ENCODE data around the gene ZNF493.

ZNF493 gene

DNA sequence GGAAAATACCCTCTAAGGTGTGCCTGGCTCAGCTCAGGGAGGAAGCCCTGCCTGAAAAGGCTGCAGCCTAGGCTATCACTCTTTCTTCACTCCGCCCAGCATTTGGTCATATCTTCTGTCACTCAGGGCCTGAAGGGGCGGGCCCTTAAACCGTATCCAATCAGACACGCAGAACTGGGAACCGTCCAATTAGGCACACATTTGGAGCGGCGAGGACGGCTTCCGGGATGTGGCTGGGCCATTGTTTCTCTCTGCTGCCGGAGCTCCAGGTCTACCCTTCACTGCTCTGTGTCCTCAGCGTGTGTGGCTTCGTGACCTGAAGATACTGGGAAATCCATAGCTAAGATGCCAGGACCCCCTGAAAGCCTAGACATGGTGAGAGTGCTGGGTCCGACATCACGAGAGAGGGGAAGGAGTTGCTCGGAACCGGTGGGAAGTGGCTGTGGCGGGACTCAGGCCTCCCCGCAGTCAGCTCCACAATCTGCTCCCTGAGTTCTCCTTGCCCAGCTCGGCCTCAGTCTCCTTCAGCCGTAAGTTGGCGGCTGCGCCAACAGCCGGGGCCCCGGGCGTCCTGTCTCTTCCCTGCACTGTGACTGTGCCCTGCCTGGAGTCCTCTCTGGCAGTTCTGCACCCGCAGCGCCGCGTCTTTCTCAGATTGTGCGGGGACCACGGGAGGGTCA is at the start of gene ZNF493:
TSS of gene ZNF493 (plus strand) at position 241 of the 680 bp plus-strand sequence. CDS start at position 346, 105 bp downstream.
- DNase-seq, result peak; percentile 89

DNA sequence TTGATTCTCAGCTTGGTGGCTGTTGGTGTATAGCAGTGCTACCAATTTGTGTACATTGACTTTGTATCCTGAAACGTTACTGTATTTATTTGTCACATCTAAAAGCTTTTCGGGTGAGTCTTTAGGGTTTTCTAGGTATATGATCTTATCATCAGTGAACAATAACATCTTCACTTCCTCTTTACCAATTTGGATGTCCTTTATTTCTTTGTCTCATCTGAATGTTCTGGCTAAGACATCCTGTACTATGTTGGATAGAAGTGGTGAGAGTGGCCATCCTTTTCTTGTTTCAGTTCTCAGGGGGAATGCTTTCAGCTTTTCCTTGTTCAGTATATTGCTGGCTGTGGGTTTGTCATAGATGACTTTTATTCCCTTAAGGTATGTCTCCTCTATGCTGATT is 44.1 kb upstream of the ZNF493 start:
- DNase-seq, result no peak

DNA sequence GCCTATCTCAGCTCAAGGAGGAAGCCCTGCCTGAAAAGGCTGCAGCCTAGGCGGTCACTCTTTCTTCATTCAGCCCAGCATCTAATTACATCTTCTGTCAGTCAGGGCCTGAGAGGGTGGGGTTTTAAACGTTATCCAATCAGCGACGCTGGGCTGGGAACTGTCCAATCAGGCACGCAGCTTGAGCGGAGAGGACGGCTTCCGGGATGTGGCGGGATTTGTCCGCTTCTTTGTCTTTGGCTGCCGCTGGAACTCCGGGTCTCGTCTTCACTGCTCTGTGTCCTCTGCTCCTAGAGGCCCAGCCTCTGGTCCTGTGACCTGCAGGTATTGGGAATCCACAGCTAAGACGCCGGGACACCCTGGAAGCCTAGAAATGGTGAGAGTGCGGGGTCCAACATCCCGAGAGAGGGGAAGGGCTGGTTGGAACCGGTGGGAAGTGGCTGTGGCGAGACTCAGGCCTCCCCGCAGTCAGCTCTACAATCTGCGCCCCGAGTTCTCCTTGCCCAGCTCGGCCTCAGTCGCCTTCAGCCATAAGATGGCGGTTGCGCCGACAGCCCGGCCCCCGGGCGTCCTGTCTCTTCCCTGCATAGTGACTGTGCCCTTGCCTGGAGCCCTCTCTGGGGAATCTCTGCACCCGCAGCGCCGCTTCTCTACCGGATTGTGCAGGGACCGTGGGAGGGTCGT is 38.0 kb upstream of the ZNF493 start, which contains the start of gene ZNF738:
TSS of gene ZNF738 (plus strand) at position 233 of the 684 bp plus-strand sequence. CDS start at position 374, 141 bp downstream.
- DNase-seq, result peak; percentile 84

DNA sequence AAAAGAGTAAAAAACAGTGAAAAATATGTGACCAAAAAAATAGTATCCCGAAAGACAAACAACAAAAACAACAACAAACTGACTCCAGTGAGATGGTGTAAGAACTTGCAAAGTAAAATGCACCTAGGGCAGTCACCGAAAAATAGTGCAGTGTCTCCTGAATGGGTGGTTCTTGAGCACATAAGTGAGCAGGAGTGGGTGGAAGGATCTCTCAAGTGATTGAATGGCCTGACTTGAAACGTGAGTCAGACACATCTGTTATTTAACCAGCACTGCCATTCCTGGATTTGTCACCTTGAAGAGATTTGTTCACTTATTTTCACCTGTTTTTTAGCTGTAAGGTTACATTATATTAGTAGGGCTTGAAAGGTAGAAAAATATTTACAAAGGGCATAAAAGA is 34.6 kb upstream of the ZNF493 start:
- no peak for DNase-seq

DNA sequence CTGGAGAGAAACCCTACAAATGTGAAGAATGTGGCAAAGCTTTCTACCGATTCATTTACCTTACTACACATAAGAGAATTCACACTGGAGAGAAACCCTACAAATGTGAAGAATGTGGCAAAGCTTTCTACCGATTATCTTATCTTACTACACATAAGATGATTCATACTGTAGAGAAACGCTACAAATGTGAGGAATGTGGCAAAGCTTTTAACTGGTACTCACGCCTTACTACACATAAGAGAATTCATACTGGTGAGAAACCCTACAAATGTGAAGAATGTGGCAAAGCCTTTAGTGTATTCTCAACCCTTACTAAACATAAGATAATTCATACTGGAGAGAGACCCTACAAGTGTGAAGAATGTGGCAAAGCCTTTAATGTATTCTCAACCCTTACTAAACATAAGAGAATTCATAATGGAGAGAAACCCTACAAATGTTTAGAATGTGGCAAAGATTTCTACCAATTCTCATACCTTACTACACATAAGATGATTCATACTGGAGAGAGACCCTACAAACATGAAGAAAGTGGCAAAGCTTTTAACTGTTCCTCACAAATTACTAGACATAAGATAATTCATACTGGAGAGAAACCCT is 12.9 kb upstream of the ZNF493 start:
- no peak for DNase-seq

DNA sequence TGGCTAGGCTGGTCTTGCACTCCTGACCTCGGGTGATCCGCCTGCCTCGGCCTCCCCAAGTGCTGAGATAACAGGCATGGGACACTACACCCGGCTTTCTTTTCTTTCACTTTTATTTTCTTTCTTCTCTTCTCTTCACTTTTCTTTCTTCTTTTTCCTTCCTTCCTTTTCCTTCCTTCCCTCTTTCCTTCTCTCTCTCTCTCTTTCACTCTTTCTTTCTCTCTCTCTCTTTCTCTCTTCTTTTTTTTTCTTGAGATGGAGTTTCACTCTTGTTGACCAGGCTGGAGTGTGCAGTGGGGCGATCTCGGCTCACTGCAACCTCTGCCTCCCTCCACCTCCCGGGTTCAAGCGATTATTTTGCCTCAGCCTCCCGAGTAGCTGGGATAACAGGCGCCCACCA is 812 bp upstream of the ZNF493 start:
- no peak for DNase-seq

DNA sequence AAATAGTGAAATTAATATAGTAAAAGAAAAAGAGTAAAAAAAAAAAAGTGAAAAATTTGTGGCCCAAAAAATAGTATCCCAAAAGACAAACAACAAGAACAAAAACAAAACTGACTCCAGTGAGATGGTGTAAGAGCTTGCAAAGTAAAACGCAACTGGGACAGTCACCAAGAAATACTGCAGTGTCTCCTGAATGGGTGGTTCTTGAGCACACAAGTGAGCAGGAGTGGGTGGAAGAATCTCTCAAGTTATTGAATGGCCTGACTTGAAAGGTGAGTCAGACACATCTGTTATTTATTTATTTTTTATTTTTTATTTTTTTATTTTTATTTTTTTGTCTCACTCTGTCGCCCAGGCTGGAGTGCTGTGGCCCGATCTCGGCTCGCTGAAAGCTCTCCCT is 1.9 kb downstream of the ZNF493 start:
- DNase-seq, result no peak

DNA sequence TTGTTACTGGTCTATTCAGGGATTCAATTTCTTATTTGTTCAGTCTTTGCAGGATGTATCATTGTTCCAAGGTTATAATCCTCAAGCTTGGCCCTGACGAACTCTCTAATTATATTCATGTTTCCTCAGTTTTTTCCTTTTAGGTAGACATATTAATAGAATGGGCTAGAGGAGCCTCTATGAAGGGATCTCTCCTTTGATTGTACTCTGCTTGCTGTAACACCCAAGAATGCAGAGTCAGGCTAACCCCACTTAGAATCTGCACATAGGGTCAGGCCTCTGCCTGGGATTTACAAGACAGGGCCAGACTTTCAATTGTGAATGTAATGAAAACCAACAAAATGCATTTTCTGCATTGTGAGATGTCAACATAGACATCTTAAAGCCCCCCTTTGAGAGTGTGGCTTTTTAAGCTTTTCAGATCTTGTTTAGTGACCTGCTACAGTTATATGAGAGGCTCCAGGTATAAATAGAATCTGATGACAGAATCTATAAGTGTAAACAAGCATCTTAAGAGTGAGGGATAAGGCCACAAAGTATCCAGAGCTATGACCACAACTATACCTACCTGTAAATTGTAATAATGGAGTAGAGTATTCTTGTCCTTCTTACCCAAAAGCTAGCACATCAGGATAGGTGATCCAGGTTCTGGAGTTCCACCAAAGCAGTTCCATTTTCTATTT is 5.5 kb downstream of the ZNF493 start:
- DNase-seq, result no peak

DNA sequence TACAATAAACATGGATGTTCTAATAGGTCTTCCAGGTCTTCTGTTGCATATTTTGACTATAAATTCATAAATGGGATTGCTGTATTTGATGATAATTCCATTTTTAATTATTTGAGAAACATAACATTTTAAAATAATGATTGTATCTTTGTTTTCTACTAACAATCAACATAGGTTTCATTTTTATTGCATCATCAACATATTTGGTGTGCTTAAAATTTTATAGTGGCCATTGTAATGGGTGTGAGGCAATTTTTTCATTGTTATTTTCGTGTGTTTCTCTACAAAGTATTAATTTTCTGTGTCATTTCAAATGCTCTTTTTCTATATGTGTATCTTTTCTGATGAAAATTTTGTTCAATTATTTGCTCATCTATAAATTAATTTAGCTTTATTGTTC is 13.2 kb downstream of the ZNF493 start:
- DNase-seq, result no peak

DNA sequence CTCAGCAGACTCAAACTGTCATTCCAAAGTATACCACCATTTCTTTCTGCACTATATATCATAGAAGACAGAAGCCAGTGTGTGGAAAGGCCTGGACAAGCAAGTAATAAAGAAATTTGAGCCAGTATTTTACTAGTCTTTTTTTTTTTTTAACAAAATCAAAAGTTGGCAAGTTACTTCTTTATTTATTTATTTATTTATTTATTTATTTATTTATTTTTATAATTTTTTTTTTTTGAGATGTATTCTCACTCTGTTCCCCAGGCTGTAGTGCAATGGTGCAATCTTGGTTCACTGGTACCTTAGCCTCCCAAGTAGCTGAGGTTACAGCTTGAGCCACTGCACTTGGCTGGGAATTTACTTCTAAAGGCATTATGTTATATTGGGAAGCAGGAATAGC is 25.3 kb downstream of the ZNF493 start:
- no peak for DNase-seq

DNA sequence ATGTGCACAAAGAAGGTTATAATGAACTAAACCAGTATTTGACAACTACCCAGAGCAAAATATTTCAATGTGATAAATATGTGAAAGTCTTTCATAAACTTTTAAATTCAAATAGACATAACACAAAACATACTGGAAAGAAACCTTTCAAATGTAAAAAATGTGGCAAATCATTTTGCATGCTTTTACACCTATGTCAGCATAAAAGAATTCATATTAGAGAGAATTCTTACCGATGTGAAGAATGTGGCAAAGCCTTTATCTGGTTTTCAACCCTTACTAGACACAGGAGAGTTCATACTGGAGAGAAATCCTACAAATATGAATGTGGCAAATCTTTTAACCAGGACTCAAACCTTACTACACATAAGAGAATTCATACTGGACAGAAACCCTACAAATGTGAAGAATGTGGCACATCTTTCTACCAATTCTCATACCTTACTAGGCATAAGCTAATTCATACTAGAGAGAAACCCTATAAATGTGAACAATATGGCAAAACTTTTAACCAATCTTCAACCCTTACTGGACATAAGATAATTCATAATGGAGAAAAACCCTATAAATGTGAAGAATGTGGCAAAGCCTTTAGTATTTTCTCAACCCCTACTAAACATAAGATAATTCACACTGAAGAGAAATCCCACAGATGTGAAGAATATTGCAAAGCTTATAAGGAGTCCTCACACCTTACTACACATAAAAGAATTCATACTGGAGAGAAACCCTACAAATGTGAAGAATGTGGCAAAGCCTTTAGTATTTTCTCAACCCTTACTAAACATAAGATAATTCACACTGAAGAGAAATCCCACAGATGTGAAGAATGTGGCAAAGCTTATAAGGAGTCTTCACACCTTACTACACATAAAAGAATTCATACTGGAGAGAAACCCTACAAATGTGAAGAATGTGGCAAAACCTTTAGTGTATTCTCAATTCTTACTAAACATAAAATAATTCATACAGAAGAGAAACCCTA is 26.4 kb downstream of the ZNF493 start:
- no peak for DNase-seq

DNA sequence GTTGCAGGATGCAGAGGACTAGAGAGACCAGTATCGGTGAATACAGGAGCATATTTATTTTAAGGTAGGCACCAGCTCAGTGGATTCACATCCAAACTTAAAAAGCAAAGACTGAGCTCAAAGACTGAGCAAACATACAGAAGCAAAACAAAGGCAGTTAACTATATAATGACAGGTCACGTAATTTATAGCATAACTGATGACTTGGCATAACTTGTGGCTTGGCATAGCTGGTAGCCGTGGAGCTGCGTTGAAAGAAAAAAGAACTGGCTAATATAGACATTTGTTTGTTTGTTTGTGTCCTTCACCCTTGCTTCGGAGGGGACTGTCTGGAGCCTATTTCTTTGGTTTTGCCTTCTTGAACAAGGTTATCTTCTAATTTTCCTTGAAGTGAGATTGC is 33.7 kb downstream of the ZNF493 start:
- no peak for DNase-seq

DNA sequence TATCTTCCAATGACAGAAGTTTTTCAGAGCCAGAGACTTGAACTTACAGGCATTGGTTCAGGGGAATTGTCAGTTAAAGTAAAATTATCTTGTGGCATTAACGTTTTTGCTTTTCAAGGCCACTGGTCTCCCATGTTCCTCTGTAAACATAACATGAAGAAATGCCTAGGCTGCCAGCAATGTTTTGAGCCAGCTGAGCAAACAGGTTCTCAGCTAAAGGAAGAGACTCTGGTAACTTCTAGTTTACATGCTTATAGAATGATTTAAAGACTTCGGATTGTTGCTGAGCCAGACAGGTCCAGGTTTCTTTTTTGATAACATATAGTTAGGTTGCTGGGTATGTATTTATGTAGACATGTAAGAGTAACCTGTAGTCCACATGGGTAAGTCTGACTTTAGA is 35.7 kb downstream of the ZNF493 start:
- DNase-seq, result no peak

DNA sequence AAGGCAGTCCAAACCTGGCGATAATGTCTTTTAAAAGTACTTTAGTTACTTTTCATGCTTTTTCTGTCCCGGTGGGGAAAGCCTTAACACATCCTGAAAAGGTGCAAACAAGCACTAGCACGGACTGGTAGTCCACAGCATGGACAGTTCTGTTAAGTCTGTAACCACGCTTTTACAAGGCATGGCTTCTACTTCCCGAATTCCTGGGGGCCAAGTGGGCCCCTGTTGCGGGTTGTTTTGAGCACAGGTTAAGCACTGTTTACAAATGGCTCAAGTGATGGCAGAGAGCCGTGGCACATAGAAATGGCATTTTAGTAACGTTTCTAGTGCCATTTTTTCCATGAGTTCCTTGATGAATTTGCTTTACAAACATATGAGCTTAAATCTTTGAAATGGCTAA is 37.6 kb downstream of the ZNF493 start:
- DNase-seq, result no peak

DNA sequence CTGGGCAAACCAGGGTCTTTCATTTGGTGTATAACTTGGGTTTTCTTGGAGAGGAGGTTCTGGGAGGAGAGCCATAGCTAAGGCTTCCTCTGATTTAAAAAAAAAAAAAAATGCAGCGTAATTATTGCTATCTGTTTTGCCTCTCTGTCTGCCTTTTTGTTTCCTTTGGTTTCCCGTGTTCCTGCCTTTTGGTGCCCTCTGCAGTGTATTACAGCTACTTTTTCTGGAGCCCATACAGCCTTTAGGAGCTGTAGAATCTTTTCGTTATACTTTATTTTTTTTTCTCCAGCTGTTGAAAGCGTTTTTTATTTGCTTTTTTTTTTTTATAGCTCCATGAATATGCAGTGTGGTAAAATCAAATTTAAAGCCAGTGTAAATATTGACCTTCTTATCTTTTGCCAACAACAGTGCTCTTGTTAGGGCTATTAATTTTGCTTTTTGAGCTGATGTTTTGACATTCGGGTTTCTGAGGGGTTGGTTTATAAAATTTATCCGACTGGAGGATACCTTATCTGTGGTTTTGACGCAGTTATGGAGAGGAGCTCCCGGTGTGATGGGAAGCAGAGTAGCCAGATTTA is 38.1 kb downstream of the ZNF493 start:
- no peak for DNase-seq

DNA sequence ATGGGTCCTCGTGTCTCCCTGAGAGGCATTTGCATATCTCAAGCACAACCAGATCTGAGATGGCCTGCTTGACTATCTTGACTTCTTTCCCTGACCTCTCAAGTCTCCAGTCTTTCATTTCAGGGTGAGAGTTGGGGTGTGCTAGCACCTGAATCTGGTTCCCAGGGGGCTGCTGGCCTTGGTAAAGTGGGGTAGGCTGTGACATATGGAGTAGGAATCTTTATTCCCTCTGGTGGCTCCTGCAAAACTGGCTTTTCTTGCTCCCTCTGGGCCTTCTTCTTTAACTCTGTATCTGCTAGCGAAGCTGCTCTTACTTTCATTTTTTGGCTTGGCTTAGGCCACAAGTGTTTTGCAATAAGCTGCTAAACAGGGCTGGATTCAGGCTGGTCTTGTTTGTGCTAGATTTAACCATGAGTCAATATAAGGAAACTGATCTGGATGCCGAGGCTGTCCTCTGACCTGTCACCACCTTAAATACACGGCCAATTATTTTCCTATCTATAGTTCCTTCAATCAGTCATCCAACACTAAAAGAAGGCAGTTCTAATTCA is 42.3 kb downstream of the ZNF493 start:
- no peak for DNase-seq

DNA sequence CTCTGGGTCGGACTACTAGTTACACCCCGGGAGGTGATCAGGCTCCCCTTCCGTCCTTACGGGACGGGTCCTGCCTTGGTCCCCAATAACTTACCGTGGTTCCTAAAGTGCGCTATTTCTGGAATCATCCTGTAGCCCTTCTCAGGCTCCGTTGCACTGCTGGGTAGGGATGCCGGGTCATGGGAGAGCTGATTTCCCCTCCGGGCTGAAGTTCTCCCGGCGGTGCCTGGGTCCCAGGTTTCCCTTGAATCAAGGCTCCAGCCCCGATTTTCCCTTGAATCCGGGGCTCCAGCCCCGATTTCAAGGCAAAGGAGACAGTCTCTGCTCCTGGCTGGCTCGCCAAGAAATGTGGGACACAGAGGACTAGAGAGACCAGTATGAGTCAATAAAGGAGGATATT is 43.4 kb downstream of the ZNF493 start:
- no peak for DNase-seq

DNA sequence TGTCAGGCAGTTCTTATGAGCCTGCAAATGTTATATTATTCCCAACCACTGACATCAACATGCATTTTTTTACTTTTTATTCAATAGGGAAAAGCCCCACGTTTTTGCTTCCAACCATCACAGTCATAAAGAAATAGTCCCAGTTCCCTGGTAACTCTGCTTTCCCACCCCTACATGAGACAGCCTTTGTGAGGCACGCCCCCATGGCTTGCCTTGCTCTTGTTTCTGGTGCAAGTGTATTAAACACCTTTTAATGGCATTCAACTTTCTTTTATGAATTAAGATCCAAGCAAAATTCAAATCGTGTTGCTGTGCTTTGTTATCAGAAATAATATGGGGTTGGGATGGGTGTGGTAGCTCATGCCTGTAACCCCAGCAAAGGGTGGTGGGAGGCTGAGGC is 54.3 kb downstream of the ZNF493 start:
- no peak for DNase-seq

DNA sequence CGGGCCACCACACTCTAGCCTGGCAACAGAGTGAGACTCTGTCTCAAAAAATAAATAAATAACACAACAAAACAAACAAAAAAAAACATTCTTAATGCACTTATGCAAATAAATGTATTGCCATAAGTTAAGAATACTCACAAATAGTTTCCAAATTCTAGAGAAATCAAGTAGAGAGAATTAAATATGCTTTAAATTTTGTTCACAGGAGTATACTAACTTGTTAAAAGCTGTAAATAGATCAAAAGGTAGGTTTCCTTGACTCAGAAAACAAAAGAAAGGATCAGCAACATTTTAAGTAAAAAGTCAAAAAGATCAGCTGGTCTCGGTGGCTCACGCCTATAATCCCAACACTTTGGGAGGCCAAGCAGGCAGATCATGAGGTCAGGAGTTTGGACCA is 58.0 kb downstream of the ZNF493 start:
- no peak for DNase-seq

DNA sequence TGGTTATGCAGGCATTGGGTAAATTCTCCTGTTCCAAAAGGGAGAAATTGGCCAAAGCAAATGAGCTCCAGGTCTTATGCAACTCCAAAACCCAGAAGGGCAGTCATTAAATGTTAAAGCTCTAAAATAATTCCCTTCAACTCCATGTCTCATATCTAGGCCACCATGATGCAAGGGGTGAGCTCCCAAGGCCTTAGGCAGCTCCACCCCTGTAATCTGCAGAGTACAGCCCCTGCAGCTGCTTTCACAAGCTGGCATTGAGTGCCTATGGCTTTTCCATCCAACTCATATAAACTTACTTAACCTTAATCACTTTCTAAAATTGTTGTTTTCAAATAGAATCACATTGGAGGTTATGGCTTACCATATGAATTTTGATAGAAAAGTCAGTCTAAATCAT is 63.8 kb downstream of the ZNF493 start:
- DNase-seq, result no peak

DNA sequence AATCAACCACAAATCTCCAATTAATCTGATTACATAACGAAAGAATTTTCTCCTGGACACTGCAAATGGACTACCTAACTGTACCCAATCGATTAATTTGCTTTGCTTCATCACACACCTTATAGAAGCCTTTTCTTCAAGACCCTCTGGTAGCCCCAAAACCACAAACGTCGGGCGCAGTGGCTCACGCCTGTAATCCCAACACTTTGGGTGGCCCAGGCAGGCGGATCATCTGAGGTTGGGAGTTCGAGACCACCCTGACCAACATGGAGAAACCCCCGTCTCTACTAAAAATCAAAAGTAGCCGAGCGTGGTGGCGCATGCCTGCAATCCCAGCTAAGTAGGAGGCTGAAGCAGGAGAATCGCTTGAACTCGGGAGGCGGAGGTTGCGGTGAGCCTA is 65.6 kb downstream of the ZNF493 start:
- no peak for DNase-seq
